BE2C (cell line): ENCODE data around the gene ASH1L.

ENCODE experiments used
- DNase-seq: peaks from one replicate; pipeline ENCODE4 v3.0.0-alpha.2; 2020
- H3K27me3 ChIP-seq: fragments of 250-450 bp; sonication (Bioruptor Pico); 2 replicates; pipeline ENCODE4 v1.5.1; 2020; ENCODE audit warnings: mild to moderate bottlenecking
- H3K36me3 ChIP-seq: fragments of 250-450 bp; sonication (Bioruptor Pico); 2 replicates; pipeline ENCODE4 v1.5.1; 2020; ENCODE audit warnings: mild to moderate bottlenecking
- H3K4me1 ChIP-seq: fragments of 250-450 bp; sonication (Bioruptor Pico); 2 replicates; pipeline ENCODE4 v1.5.1; 2020
- H3K4me3 ChIP-seq: 2 replicates; pipeline ENCODE4 v1.5.1; 2011; ENCODE audit warnings: low read depth, low read length
- H3K9me3 ChIP-seq: fragments of 250-450 bp; sonication (Bioruptor Pico); 2 replicates; pipeline ENCODE4 v1.5.1; 2020
- CTCF ChIP-seq: IDR thresholded peaks from 2 replicates; pipeline ENCODE4 v1.5.1; 2012; ENCODE audit warnings: mild to moderate bottlenecking, low read depth, low read length

The ASH1L gene

DNA sequence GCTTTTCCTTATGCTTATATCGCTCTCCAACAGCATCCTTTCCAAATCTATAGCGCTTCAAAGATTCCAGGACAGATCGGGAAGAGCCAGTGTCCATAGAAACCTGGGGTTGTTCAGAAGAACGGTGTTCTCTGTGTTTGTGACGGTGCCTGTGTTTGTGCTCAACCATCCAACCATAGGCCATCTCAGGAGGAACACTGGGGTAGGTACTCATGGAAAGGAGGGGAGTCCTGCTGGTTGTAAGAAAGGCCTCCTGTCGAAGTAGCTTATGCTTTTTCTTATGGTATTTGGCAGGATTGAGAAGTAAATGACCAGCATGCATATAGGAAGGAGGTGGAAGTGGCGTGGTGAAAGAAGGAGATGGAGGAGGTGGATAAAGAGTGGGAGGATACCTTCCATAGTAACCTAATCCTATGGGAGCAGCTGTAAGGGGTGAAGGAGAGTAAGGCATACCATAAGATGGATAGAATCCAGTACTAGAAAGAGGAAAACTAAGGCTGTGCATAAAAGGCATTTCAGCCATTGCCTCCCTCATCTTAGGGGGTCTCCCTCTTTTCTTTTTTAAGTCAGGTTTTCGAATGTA lies 84.2 kb downstream of the ASH1L start:
- Histone ChIP-seq H3K27me3 (no peaks in the 10 kb centered on the region), H3K36me3 (peaks cover 31% of the 10 kb centered on the region), H3K4me3 (no peak overlapping the region), H3K4me1 (peaks cover 7% of the 10 kb centered on the region; the same call in 1 of the 2 replicates), H3K9me3 (no peaks in the 10 kb centered on the region)
- no peak for TF ChIP-seq CTCF
- no peak for DNase-seq

- DNase-seq, result no peak
- Histone ChIP-seq H3K4me1 (peaks cover 7% of the 10 kb centered on the region; the same call in 1 of the 2 replicates), H3K27me3 (no peaks in the 10 kb centered on the region), H3K36me3 (peaks cover 12% of the 10 kb centered on the region), H3K9me3 (peaks cover 9% of the 10 kb centered on the region), H3K4me3 (no peak overlapping the region)
- TF ChIP-seq CTCF, result no peak
Observed at GRCh38 chr1:155474146-155474545, 88.5 kb downstream of the ASH1L start.

GRCh38 chr1:155473151-155473821 lies 89.3 kb downstream of the ASH1L start:
- no peak for TF ChIP-seq CTCF
- no peak overlapping the region for H3K4me3 ChIP-seq
- no peaks in the 10 kb centered on the region for H3K27me3 ChIP-seq
- H3K4me1 ChIP-seq, result peaks cover 7% of the 10 kb centered on the region; the same call in 1 of the 2 replicates
- DNase-seq, result no peak
- peaks cover 9% of the 10 kb centered on the region for H3K9me3 ChIP-seq
- H3K36me3 ChIP-seq, result peaks cover 12% of the 10 kb centered on the region

- peaks cover 12% of the 10 kb centered on the region for H3K36me3 ChIP-seq
- H3K9me3 ChIP-seq, result peaks cover 9% of the 10 kb centered on the region
- peaks cover 9% of the 10 kb centered on the region for H3K4me1 ChIP-seq
- TF ChIP-seq CTCF, result no peak
- no peaks in the 10 kb centered on the region for H3K27me3 ChIP-seq
- no peak for DNase-seq
- no peak overlapping the region for H3K4me3 ChIP-seq
Observed at GRCh38 chr1:155472491-155473083, 90.0 kb downstream of the ASH1L start.

- no peaks in the 10 kb centered on the region for H3K27me3 ChIP-seq
- no peak for DNase-seq
- H3K4me3 ChIP-seq, result no peak overlapping the region
- no peak for TF ChIP-seq CTCF
- H3K36me3 ChIP-seq, result peaks cover 12% of the 10 kb centered on the region
- H3K4me1 ChIP-seq, result peaks cover 16% of the 10 kb centered on the region
- peaks cover 9% of the 10 kb centered on the region for H3K9me3 ChIP-seq
Observed at GRCh38 chr1:155471891-155472290, 90.7 kb downstream of the ASH1L start.

GRCh38 chr1:155471026-155471425 lies 91.6 kb downstream of the ASH1L start:
- peaks cover 12% of the 10 kb centered on the region for H3K36me3 ChIP-seq
- no peak overlapping the region for H3K4me3 ChIP-seq
- H3K4me1 ChIP-seq, result peaks cover 16% of the 10 kb centered on the region

More at GRCh38 chr1:155471026-155471425, 91.6 kb downstream of the ASH1L start:
- DNase-seq, result no peak
- TF ChIP-seq CTCF, result no peak
- no peaks in the 10 kb centered on the region for H3K27me3 ChIP-seq
- peaks cover 9% of the 10 kb centered on the region for H3K9me3 ChIP-seq
